Bronchial epithelial cell (primary cell): ENCODE data around the gene SCFD1. TPM values are rescaled to one million over a fixed set of nuclear protein-coding genes. Genes with fewer than 3 reads are reported as not detected.

Experiments
- DNase-seq: peaks from one replicate; pipeline ENCODE4 v3.0.0-alpha.2; 2010; ENCODE audit warnings: low read depth
- FAIRE-seq: peaks from 2 replicates; lab custom pipeline; 2011; peaks lifted over from hg19 to GRCh38; lab: Jason Lieb, UNC
- H3K27me3 ChIP-seq: 2 replicates; pipeline ENCODE4 v1.5.1; 2011; ENCODE audit warnings: low read length; ENCODE audit not compliant: control insufficient read depth, insufficient read depth
- H3K36me3 ChIP-seq: 2 replicates; pipeline ENCODE4 v1.5.1; 2011; ENCODE audit warnings: low read length; ENCODE audit not compliant: control insufficient read depth, insufficient read depth
- H3K4me3 ChIP-seq: 2 replicates; pipeline ENCODE4 v1.5.1; 2011; ENCODE audit warnings: mild to moderate bottlenecking, low read depth, low read length, control low read depth
- CTCF ChIP-seq: IDR thresholded peaks from 2 replicates; pipeline ENCODE4 v1.5.1; 2011; ENCODE audit warnings: mild to moderate bottlenecking, moderate library complexity, low read length, control low read depth, inconsistent platforms; ENCODE audit not compliant: insufficient read depth, severe bottlenecking
- total RNA-seq: library from RNA; depleted of rRNA; stranded (reverse); fragments of >200 nt; gene quantifications from 2 replicates; pipeline ENCODE4 v1.2.1, GENCODE V29; 2014

The SCFD1 gene
- total RNA-seq, 1 donor from 2014 or later: 101 TPM

GRCh38 chr14:30728471-30728870 lies 106.4 kb downstream of the SCFD1 start:
- no peak for FAIRE-seq

GRCh38 chr14:30737916-30738315 lies 115.8 kb downstream of the SCFD1 start:
- Histone ChIP-seq H3K36me3 (no peaks in the 10 kb centered on the region), H3K4me3 (no peak overlapping the region), H3K27me3 (no peaks in the 10 kb centered on the region)
- no peak for DNase-seq
- FAIRE-seq: no peak
- no peak for TF ChIP-seq CTCF

More at GRCh38 chr14:30728471-30728870, 106.4 kb downstream of the SCFD1 start:
- H3K36me3 ChIP-seq: peaks cover 1% of the 10 kb centered on the region
- no peak for DNase-seq
- TF ChIP-seq CTCF: no peak
- no peak overlapping the region for H3K4me3 ChIP-seq
- H3K27me3 ChIP-seq: no peaks in the 10 kb centered on the region

- FAIRE-seq (no peak), DNase-seq (no peak)
- H3K36me3 ChIP-seq: no peaks in the 10 kb centered on the region
- H3K4me3 ChIP-seq: no peak overlapping the region
- H3K27me3 ChIP-seq: no peaks in the 10 kb centered on the region
- TF ChIP-seq CTCF: no peak
Observed at GRCh38 chr14:30738978-30739377, 116.9 kb downstream of the SCFD1 start.

GRCh38 chr14:30748343-30748742 lies 126.2 kb downstream of the SCFD1 start:
- Histone ChIP-seq H3K27me3 (no peaks in the 10 kb centered on the region), H3K4me3 (no peak overlapping the region), H3K36me3 (no peaks in the 10 kb centered on the region)
- FAIRE-seq (no peak), DNase-seq (no peak)
- no peak for TF ChIP-seq CTCF

- no peak for DNase-seq
- H3K4me3 ChIP-seq: no peak overlapping the region
- H3K36me3 ChIP-seq: no peaks in the 10 kb centered on the region
- no peak for FAIRE-seq
- TF ChIP-seq CTCF: no peak
- H3K27me3 ChIP-seq: no peaks in the 10 kb centered on the region
Observed at GRCh38 chr14:30751646-30752416, 129.7 kb downstream of the SCFD1 start.
